Esophagus muscularis mucosa (tissue), 3 donors: Measurements from ENCODE around the gene SETD7.

Source experiments
- POLR2A ChIP-seq: fragments of 450-650 bp; IDR thresholded peaks from one replicate; pipeline ENCODE4 v1.6.1; 2017; ENCODE audit warnings: antibody characterized with exemption, moderate library complexity, mild to moderate bottlenecking, low read depth
- POLR2AphosphoS5 ChIP-seq, 2 donors: sonication (generic); formaldehyde crosslinking; IDR thresholded peaks; one replicate each; pipeline ENCODE4 v1.6.1; 2017; ENCODE audit warnings: antibody characterized with exemption in 2 of 2
- TF ChIP-seq, protein P1 (sequence below), 3 experiments: fragments of 200-600 bp in 2 of 3; fragments of 450-650 bp in 1 of 3; sonication (generic) in 2 of 3; IDR thresholded peaks; one replicate each; pipeline ENCODE4 v1.5.1; 2017 to 2019; ENCODE audit warnings: antibody characterized with exemption in 3 of 3, mild to moderate bottlenecking in 2 of 3, moderate library complexity in 1 of 3

GRCh38 chr4:139492429-139492828, 63.6 kb downstream of the SETD7 start:
- TF ChIP-seq, protein P1, sequence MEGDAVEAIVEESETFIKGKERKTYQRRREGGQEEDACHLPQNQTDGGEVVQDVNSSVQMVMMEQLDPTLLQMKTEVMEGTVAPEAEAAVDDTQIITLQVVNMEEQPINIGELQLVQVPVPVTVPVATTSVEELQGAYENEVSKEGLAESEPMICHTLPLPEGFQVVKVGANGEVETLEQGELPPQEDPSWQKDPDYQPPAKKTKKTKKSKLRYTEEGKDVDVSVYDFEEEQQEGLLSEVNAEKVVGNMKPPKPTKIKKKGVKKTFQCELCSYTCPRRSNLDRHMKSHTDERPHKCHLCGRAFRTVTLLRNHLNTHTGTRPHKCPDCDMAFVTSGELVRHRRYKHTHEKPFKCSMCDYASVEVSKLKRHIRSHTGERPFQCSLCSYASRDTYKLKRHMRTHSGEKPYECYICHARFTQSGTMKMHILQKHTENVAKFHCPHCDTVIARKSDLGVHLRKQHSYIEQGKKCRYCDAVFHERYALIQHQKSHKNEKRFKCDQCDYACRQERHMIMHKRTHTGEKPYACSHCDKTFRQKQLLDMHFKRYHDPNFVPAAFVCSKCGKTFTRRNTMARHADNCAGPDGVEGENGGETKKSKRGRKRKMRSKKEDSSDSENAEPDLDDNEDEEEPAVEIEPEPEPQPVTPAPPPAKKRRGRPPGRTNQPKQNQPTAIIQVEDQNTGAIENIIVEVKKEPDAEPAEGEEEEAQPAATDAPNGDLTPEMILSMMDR (IDR thresholded peaks at IDR 0.05), result no peak
- TF ChIP-seq POLR2AphosphoS5 (IDR thresholded peaks at IDR 0.05), result no peak
- no peak for TF ChIP-seq POLR2A
